C4-2B (cell line): Measurements from ENCODE around the gene NDE1.

Experiments
- CTCF ChIP-seq: fragments of 450-650 bp; conservative IDR thresholded peaks from 2 replicates; pipeline ENCODE4 v1.5.1; 2017; ENCODE audit warnings: mild to moderate bottlenecking
- ZFX ChIP-seq: fragments of 450-650 bp; IDR thresholded peaks from 2 replicates; pipeline ENCODE4 v1.6.1; 2017

GRCh38 chr16:15749985-15750384 is 99.9 kb downstream of the NDE1 start:
- TF ChIP-seq CTCF (no peak), ZFX (no peak)
